ENCODE measurements around the gene FAM83B.

DNA sequence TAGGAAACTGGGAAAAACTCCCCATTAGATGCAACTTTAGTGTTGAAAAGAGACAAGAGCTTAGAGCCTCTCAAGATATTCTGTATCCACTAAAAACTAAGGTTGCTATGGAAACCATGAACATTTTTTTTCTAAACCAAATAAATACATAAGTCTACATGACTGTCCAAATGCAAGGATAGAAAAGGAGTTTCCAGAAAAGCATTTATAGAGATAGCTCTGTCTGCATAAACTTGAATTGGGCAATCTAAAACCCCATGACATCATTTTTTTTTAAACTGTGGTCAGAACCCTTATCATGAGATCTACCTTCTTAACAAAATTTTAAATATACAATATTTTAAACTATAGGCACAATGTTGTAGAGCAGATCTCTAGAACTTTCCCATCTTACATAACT lies 36.4 kb upstream of the FAM83B start:
- no peak for TF ChIP-seq SNAI2 (CRISPR knock-in tag; IDR thresholded peaks at IDR 0.05)
- no peak for TF ChIP-seq ZNF8 (CRISPR knock-in tag; IDR thresholded peaks at IDR 0.05)
